Prostate gland (tissue), 2 donors: ENCODE data around the gene ARHGAP25.

Source experiments
- CTCF ChIP-seq, 4 experiments: fragments of 200-600 bp in 2 of 4; fragments of 450-650 bp in 2 of 4; sonication (generic) in 2 of 4; IDR thresholded peaks; 1 replicate in 3 of 4; 2 replicates in 1 of 4; pipeline ENCODE4 v1.5.1; 2016 to 2019; ENCODE audit warnings: antibody characterized with exemption in 4 of 4, mild to moderate bottlenecking in 2 of 4, moderate library complexity in 2 of 4
- POLR2A ChIP-seq: fragments of 450-650 bp; IDR thresholded peaks from one replicate; pipeline ENCODE4 v1.6.1; 2016; ENCODE audit warnings: antibody characterized with exemption, mild to moderate bottlenecking
- POLR2AphosphoS5 ChIP-seq: sonication (generic); formaldehyde crosslinking; IDR thresholded peaks from one replicate; pipeline ENCODE4 v1.6.1; 2017; ENCODE audit warnings: antibody characterized with exemption

- TF ChIP-seq CTCF (IDR thresholded peaks at IDR 0.05) (no peak), POLR2A (no peak), POLR2AphosphoS5 (no peak)
These were observed 14.7 kb downstream of the ARHGAP25 start for GRCh38 chr2:68749345-68749744.
